Measurements from ENCODE around the gene LAMP5.

The LAMP5 gene

DNA sequence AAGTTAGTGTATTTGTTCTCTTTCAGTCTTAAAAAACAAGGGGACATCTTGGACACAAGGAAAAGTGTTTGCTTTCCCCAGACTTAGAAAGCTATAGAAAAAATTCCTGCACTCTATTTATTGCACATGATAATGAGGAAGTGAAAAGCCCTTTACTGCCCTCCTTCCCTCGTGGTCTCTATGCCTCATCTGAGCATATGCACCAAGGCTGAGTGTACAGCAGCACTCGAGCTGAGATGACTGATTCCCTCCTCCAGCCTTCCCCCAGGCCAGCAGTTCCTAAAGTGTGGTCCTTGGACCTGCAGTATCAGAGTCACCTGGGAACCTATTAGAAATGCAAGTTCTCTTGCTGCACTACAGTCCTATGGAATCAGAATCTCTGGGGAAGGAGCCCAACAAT lies 14.3 kb upstream of the LAMP5 start:
- DNase-seq (ENCODE audit: low spot score) = no peak

DNA sequence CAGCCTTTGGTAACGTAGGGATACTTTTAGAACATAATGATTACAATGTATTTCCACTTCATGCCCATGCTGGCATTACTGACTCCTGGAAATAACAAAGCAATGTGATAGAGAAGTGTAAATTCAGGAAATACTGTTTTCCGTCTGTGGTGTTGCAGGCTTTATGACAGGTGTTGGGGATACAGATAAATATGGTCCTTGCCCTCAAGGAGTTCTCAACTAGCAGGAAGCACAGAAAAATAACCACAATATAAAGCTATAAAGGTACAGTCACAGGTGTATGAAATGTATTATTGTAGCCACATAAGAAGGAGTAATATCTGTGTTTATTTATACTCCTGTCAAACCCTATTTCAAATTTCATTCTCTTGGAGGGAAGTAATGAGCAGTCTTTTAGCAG lies 12.9 kb upstream of the LAMP5 start:
- no peak for DNase-seq (ENCODE audit: low spot score)

DNA sequence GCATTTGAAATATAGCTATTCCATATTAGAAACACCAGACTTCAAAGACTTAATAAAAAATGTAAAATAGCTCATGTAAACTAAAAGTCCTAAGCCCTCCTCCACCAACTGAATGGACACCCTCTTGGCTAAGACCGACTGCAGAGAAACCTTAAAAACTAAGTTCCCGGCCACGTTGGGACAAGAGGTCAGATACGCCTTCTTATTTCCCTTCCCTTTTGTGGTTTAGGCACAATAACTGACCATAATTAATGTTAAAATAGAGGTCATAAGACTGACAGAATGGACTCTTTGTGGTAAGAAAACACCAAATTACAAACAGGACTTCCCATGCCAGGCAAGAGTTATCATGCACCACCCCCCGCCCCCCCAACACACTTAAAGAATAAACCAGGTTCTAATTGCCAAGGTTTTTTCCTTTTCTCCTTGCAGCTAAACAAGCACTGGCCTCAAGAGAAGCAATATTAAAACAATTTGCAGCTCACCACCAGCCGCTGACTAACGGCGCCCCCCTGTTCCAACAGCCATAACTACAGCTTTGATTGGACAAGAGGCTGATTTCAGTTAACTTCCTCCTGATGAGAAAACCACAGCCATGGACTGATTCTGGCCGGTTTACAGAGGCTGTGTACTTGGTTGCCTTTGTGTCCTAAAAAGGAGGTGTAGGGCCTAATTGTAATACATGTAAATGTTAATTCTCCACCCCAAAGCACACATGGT lies 10.7 kb upstream of the LAMP5 start:
- DNase-seq (ENCODE audit: low spot score) = peak; percentile 39

DNA sequence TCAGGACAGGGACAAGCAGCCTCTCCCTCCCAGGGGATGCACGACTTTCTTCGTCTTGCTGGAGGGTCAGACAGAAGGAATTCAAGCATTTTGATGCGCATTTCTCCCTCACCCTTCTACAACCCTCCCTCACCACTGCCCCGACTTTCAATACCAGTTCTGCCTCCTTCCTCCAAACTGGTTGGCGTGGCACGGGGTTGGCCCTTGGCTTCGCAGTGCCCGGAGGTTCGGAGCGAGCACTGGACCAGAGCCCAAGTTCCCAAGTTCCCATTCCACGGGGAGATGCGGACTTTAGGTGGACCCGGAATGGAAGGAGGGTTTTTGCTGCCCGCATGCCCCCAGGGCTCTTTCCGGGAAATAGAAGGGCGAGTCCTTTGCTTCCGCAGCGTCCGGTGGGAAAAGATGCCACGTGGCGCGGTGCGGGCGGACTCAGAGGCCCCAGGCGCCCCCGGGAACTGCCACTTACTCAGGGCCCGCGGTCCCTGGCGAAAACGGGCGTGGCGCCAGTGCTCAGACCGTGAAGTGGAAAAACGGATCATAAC lies 8.0 kb upstream of the LAMP5 start:
- peak; percentile 25 for DNase-seq (ENCODE audit: low spot score)

DNA sequence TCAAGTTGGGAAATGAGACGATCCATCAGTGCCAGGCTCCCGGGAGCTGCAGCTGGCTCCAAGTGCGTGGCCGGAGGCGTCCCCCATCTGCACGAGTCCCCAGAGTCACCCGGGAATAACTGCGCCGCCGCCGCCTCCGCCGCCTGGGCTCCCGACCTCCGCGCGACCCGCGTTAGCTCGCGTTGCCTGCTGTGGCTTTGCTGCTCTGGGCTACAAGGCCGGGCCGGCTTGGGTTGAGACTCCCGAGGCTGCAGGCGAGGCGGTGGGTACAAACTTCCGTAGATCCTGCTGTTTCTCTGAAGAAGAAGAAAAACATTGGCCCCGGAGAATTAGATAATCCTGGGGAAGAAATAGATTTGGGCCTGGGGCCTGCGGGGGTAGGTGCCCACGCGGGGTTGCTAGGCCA lies 7.4 kb upstream of the LAMP5 start:
- peak; percentile 38 for DNase-seq (ENCODE audit: low spot score)

DNA sequence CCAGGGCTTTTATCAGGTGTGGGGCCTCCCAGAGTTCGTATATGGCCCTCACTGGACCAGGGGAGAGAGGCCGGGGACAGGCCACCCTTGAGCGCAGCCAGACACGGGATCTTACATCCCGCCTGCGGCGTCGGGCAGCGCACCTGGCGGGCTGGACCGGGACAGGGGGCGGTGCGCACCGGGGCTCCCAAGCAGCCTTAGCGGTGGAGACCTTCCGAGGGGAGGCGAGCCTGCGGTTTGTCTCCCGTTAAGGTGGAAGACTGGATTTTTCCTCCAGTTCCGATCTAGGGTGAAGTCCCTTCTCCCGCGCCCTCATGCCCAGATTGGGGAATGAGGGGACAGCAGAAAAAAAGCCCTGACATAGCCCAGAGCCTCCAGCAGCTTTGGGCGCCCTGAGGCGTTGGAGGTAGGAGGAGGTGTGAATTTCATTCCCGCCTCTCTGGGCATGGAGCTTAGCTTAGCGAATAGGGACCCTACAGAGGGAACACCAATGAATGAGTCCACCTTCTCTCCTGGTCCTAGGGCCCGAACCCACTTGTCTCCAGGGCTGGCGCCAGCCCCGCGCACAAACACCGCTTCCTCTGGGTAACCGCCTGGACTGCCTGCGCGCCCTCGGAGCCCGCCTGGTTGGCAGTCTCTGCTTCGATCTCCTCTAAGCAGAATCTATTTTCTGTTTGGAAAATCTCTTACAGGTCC lies 6.7 kb upstream of the LAMP5 start:
- DNase-seq (ENCODE audit: low spot score) = peak; percentile 36

DNA sequence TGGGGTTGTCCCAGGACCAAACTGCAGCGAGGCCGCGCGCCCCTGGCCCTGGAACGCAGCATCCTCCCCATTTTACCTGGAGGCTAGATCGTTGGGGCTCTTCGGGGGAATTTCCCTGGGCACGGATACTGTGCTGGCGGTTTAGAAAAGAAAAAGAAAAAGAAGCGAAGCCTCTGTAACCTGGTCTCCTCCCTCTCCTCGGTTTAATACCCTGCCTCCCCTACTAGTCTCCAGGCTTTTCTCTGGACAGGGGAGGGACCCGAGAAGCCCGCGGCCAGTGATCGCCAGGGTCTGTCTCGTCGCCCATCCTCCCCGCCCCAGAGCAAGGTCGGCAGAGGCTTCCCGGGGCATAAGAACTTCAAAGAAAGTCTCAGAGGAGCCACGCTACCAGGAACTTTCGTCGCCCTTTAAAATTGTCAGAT lies 6.1 kb upstream of the LAMP5 start:
- peak; percentile 28 for DNase-seq (ENCODE audit: low spot score)

DNA sequence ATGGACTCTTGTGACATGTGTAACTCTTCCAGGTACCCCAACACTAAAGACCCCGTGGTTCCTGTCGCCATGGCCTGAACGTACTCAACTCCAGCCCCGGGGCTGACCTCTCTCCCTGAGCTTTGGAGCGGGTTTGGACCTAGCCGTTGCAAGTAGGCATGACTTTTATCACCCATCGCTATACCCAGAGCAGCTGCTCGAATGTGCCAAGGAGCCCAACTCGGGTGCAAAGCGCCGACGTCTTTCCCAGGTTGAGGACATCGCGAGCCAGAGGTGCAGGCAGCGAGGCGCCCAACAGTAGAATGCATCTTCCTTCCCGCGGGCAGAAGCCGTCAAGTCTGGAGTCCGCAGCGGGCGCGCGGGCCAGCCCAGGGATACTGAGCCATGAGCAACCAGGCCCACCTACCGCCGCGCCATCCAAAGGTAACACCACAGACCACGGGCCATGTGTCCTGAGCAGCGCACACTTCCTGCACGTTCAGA lies 5.7 kb upstream of the LAMP5 start:
- DNase-seq (ENCODE audit: low spot score) = no peak

DNA sequence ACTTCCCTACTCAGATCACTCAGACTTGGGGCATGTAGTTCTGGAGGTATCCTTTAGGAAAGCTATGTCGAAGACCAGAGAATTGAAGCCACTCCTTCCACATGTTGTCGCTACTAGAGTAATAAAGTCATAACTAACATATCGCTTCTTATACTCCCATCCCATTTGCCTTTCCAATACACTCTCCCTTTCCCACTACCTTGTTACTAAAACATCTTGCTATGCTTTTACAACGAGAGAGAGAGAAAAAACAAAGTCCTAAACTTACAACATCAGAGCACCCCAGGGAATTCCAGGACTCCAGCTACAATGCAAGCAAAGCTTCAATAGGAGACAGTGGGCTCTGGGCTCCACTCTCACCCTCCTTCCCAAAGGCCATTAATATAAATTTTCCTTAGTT lies 5.1 kb upstream of the LAMP5 start:
- DNase-seq (ENCODE audit: low spot score) = no peak

DNA sequence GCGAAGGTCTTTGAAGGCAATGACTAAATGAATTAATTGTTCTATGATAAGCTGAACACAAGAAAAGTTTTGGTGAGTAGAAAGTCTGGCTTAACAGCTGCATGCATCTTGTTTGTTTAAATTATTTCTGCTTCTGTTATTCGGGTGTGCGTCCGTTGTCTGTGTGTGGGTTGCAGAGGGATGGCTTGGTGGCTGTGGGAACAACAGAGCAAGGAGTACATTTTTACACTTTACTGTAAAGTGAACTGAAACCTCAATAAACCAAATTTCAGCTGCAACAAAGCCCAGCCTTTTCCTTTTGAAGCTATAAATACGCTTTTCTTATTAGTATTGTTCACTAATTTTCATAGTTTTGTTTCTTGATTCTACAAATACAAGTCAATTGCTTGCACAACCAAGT lies 3.5 kb upstream of the LAMP5 start:
- no peak for DNase-seq (ENCODE audit: low spot score)

DNA sequence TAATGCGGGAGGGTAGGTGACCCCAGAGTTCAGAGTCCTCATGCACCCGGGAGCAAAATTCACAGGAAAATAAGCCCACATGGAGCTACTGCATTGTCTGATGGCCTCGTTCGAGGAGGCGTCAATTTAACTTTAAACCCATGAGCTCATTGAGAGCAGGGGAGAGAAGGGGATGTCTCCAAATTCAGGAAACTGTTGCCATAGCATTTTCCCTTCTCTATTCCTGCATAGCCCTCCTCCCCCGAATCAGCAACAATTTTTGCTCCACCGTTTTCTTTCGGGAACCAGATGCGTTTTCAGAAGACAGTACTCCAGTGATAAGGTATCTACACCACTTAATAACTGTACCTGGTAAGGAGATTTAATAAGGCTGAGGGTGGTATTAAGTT lies 324 bp upstream of the LAMP5 start:
- no peak for DNase-seq (ENCODE audit: low spot score)

DNA sequence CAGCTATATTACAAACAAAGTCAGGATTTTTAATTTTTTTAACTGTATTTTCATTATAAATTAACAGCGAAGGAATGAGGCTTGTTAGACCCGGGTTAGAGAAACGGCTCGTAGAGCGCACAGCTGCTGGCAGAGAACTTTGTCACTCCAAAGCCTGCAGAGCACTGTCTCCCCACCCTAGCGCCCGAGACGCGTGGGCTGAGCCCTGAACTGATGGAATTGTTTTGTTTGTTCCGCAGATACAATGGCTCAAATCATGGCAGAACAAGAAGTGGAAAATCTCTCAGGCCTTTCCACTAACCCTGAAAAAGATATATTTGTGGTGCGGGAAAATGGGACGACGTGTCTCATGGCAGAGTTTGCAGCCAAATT lies 810 bp downstream of the LAMP5 start:
- no peak for DNase-seq (ENCODE audit: low spot score)

DNA sequence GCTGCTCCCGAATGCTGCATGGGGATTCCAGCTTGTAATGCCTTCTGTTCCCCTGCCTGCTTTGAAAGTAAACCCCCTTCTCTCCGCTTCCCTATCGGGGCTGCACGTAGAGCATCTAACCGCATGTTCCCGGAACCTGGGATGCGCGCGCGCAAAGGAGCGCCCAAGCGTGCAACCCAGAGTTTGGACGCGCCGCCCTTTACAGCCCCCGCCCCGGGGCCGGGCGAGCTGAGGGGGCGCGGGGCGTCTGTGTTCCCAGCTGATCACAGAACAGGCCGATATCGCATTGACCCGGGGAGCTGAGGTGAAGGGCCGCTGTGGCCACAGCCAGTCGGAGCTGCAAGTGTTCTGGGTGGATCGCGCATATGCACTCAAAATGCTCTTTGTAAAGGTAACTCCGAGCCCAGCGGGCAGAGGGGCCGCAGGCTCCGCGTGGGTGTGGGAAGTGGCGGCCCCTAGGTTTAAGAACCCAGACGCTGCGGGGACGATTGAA lies 1.4 kb downstream of the LAMP5 start:
- DNase-seq (ENCODE audit: low spot score) = peak; percentile 33

DNA sequence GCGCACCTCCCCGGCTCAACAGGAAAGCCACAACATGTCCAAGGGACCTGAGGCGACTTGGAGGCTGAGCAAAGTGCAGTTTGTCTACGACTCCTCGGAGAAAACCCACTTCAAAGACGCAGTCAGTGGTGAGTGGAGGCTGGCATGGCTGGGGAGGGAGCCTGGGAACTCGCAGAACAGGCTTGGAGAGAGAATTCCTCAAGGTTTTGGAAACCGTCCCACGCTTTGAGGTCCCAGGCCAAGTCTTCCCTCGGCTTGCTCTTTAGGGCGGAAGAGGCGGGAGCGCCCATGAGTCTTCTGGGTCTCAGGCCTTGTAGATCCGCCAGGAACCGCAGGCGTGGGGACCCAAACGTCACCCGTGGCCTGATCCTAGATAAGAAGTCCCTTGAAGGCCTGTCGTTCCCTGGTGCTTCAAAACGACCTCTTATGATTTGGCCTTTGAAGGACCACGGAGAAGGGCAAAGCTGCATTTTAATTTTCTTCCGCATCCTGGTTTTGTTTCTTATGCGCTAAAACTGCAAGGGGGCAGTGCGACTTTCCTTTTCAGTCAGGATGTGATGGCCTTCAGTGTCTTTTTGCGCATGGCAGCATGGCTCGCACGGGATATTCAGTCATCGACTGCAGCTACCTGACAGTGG lies 2.0 kb downstream of the LAMP5 start:
- DNase-seq (ENCODE audit: low spot score) = no peak

DNA sequence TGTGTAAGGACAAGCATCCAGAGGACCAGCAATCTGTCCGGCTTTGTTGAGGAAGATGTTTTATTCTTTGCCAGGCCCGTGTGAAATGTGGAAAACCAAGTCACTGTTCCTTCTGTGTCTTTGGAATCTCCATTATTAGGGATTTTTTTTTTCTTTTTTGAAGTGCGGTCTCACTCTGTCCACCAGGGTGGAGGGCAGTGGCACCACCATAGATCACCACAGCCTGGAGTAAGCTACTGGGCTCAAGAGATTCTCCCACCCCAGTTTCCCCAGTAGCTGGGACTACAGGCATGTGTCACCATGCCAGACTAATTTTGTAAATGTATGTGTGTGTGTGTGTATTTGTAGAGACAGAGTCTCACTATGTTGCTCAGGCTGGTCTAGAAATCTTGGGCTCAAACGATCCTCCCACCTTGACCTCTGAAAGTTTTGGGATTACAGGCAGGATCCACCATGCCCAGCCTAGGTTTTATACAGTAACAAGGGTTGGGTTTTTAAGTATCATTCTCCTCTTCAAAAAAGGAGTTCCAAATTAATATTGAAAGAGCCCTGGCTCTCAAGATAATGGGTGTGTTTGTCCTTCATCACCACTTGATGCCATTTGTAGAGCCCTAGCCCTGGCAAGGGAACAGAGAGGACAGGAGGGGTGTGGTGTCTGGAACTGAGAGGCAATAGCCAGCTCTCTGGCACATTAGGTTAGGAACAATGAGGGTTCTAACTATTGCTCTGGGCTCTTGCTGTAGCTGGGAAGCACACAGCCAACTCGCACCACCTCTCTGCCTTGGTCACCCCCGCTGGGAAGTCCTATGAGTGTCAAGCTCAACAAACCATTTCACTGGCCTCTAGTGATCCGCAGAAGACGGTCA lies 3.1 kb downstream of the LAMP5 start:
- DNase-seq (ENCODE audit: low spot score) = no peak

DNA sequence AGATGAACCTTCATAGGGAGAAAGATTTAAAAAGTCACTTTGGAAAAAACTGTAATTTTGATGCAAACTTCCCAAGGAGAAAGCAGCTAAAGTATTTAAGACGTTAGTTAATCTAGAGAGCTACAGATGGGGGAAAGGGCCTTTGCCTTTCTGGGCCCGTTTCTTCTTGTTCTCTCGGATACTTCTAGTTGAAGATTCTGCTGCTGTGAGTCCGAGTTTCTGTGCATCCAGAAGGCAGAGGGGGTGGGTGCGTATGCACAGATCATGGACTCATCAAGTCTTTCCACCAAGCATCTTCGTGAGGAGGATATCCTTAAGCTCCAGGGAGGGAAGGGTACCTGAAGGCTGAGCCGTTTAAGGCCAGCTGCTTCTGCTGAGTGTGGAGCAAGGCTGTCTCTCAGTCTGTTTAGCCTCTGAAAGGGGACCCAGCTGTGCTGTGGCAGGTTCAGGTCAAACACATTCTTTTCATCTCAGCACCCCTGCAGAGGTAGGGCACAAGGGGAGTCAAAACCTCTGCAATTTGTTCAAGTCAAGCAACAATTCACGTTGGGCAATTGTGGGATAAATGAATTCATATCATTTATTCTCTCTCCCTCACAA lies 4.3 kb downstream of the LAMP5 start:
- peak; percentile 58 for DNase-seq (ENCODE audit: low spot score)

DNA sequence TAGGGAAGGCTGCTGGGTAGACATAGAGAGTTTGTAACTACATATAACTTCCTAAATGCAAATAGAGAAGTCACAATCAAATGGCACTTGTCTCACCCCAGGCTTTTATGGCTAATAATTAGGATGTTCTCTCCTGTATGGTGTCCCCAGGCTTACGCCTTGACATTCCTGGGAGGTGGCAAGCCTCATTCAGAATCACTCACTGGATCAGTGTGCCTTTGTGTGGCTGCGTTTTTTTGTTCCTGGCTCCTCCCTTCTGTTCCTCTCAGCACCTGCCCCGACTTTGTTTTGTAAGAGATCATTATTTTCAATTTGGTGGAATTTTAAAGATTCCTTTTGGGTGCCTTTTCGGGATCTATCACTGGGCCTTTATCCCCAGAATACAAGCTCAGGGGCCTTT lies 5.7 kb downstream of the LAMP5 start:
- DNase-seq (ENCODE audit: low spot score) = no peak

DNA sequence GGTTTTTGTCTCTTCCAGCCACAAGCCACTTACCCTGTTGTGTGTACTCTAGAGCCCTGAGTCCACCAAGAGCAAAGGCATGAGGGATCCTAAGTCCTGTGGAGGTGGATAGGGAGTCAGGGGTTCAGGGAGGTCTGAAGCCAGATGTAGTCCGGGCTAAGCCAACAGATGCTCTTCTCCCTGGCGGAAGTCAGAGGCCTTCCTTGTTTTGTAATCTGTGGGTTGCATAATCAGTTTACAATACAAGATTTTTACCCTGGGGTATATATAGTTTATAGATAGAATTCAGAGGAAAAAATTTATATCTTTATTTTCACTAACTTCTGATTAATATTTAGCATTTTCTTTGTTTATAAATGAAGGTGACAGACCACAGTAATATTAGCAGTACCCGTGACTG lies 9.2 kb downstream of the LAMP5 start:
- no peak for DNase-seq (ENCODE audit: low spot score)

DNA sequence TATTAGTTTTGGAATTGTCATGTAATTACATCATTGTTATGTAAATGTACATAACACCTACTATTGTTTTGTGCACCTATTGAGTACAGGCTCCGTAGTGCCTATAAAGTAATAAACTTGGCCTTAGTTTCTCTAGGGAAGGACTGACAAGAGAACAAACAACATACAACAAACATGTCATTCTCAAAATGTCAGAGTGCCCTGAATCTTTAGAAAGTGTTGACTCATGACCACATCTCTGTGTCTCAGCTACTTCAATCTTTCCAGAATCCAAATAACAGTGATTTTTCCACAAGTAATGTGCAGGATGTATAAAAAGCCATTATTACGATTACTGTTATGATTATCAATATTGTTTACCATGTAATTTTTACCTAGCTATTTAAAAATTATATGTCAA lies 17.2 kb downstream of the LAMP5 start:
- no peak for DNase-seq (ENCODE audit: low spot score)

DNA sequence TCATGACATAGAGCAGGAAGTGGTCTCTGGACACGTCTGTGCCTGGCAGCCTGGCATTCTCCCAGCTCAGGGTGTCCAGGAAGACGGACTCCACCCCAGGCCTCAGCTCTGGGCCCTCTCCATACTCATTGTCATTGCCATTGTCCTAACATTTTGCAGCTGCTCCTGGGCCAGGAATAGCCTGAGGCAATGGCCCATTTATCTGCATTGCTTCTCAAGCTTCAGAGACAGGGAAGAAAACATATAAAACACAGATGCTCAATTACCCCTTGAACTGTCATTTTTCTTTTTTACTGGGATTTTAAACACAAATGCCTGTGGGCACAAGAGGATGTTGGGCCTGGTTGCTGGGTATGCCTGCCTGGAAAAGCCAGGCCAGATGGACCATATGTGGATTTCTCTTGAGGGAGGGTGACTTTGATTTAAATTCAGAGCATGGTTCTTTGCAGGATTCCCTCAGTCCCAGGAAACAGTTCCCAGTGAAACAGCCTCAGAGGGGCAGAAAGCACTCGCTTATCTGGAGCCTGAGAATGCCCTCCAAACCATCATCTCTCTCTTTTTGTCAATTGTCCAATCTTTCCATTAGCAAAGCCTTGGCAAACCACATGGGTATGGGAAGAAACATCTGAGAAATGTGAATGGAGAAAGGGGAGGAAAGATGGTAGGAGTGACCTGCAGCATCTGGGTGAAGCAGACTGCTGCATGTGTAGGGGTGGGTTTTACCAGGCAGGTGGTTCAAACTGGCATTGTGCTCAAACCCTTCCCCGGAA lies 17.9 kb downstream of the LAMP5 start:
- DNase-seq (ENCODE audit: low spot score) = no peak

DNA sequence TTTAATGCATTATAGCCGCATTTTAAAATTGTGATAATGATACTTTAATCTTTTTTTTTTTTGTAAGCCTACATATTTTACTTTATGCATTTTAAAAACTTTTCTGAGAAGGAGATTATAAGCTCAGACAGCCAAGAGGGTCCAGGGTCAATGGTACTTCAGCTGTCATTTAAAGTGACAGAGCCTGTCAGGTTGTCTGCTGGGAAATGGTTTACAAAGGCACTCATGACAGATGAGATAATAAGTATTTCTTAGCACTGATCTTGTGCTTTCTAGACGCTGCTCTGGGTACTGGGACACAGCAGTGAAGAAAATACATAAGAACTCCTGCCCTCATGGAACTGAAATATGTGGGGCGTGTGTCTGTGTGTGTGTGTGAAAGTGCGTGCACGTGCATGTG lies 19.6 kb downstream of the LAMP5 start:
- no peak for DNase-seq (ENCODE audit: low spot score)

All from iPS-NIHi11 (cell line).